ENCODE measurements around the gene ITGB4. TPM values are rescaled to one million over a fixed set of nuclear protein-coding genes. Genes with fewer than 3 reads are reported as not detected.

ITGB4 gene
- total and polyA plus RNA-seq, 2 of the 13 experiments (the other 11 are each of a cell fraction or from before 2014, with no cell fraction given): 6.9 to 14.5 TPM

- in situ Hi-C loops (cut with HindIII; ENCODE audit: extremely low pct_ligation_motif_present, low pct_unique_long_range_greater_than_20kb) (no loop called here), intact Hi-C loops (cut with micrococcal nuclease; ENCODE audit: unreplicated experiment) (no loop called here)
- CTCF ChIA-PET (ENCODE audit: low intra/inter-chr PET ratio, low total read pairs): no interaction called here
- Histone ChIP-seq H3K36me3 (replicated peaks in 1 of 2; ENCODE audit: control insufficient read depth in 1 of 2, insufficient read depth in 2 of 2, low read length in 2 of 2) (no peaks in the 10 kb centered on the region), H4K20me1 (ENCODE audit: insufficient read depth, low read length) (no peaks in the 10 kb centered on the region), H2AFZ (ENCODE audit: low read length) (no peak overlapping the region), H3K4me2 (ENCODE audit: low read depth, low read length) (no peak overlapping the region), H3K79me2 (ENCODE audit: insufficient read depth, low read length) (no peaks in the 10 kb centered on the region), H3K4me3 (replicated peaks in 1 of 3; ENCODE audit: insufficient read depth in 1 of 3, low read depth in 2 of 3, low read length in 3 of 3) (no peak overlapping the region), H3K9ac (ENCODE audit: insufficient read depth, low read depth, low read length) (no peak overlapping the region), H3K27me3 (ENCODE audit: control insufficient read depth in 1 of 2, insufficient read depth in 2 of 2, low read length in 2 of 2) (peaks cover 0 to 4% of the 10 kb centered on the region in 2 experiments; a peak in 2 of 5 replicates), H3K27ac (ENCODE audit: extremely low read length, insufficient read depth, low read length) (no peak overlapping the region), H3K9me3 (ENCODE audit: low read length) (no peaks in the 10 kb centered on the region), H3K4me1 (ENCODE audit: insufficient read depth, low read length) (peaks cover 43% of the 10 kb centered on the region)
- WGBS (ENCODE audit: low lambda C conversion rate): 66% methylated on average over 3 of the region's 14 CpGs
- FAIRE-seq (no peak), DNase-seq (ENCODE audit: low spot score) (no peak), ATAC-seq (no peak)
- POLR2A ChIA-PET: no interaction called here
- no TSS peak for BruUV-seq (replicated peaks)
- peak; percentile 86 for TF ChIP-seq ZBTB33 (CRISPR knock-in tag; IDR thresholded peaks at IDR 0.05)
- TF ChIP-seq ZNF12 (CRISPR knock-in tag; IDR thresholded peaks at IDR 0.05): no peak
- TF ChIP-seq, protein P1, sequence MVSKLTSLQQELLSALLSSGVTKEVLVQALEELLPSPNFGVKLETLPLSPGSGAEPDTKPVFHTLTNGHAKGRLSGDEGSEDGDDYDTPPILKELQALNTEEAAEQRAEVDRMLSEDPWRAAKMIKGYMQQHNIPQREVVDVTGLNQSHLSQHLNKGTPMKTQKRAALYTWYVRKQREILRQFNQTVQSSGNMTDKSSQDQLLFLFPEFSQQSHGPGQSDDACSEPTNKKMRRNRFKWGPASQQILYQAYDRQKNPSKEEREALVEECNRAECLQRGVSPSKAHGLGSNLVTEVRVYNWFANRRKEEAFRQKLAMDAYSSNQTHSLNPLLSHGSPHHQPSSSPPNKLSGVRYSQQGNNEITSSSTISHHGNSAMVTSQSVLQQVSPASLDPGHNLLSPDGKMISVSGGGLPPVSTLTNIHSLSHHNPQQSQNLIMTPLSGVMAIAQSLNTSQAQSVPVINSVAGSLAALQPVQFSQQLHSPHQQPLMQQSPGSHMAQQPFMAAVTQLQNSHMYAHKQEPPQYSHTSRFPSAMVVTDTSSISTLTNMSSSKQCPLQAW (CRISPR knock-in tag; IDR thresholded peaks at IDR 0.05): no peak
- TF ChIP-seq ZNF589 (CRISPR knock-in tag; conservative IDR thresholded peaks at IDR 0.05): 0 out of 2 replicates have a peak, but pooled peaks have one; percentile 43
- no peak for TF ChIP-seq ZNF605 (CRISPR knock-in tag; IDR thresholded peaks at IDR 0.05)
- TF ChIP-seq, protein P2, sequence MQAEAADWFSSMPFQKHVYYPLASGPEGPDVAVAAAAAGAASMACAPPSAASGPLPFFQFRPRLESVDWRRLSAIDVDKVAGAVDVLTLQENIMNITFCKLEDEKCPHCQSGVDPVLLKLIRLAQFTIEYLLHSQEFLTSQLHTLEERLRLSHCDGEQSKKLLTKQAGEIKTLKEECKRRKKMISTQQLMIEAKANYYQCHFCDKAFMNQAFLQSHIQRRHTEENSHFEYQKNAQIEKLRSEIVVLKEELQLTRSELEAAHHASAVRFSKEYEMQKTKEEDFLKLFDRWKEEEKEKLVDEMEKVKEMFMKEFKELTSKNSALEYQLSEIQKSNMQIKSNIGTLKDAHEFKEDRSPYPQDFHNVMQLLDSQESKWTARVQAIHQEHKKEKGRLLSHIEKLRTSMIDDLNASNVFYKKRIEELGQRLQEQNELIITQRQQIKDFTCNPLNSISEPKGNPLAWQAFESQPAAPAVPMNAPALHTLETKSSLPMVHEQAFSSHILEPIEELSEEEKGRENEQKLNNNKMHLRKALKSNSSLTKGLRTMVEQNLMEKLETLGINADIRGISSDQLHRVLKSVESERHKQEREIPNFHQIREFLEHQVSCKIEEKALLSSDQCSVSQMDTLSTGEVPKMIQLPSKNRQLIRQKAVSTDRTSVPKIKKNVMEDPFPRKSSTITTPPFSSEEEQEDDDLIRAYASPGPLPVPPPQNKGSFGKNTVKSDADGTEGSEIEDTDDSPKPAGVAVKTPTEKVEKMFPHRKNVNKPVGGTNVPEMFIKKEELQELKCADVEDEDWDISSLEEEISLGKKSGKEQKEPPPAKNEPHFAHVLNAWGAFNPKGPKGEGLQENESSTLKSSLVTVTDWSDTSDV (CRISPR knock-in tag; IDR thresholded peaks at IDR 0.05): 0 out of 2 replicates have a peak, but pooled peaks have one; percentile 48
Observed at GRCh38 chr17:75739801-75740200, 18.5 kb downstream of the ITGB4 start.
